Prostate gland (tissue), 2 donors: ENCODE results near the gene BLNK.

Source experiments
- CTCF ChIP-seq, 4 experiments: fragments of 200-600 bp in 2 of 4; fragments of 450-650 bp in 2 of 4; sonication (generic) in 2 of 4; IDR thresholded peaks; 1 replicate in 3 of 4; 2 replicates in 1 of 4; pipeline ENCODE4 v1.5.1; 2016 to 2019; ENCODE audit warnings: antibody characterized with exemption in 4 of 4, mild to moderate bottlenecking in 2 of 4, moderate library complexity in 2 of 4
- POLR2A ChIP-seq: fragments of 450-650 bp; IDR thresholded peaks from one replicate; pipeline ENCODE4 v1.6.1; 2016; ENCODE audit warnings: antibody characterized with exemption, mild to moderate bottlenecking
- POLR2AphosphoS5 ChIP-seq: sonication (generic); formaldehyde crosslinking; IDR thresholded peaks from one replicate; pipeline ENCODE4 v1.6.1; 2017; ENCODE audit warnings: antibody characterized with exemption

GRCh38 chr10:96152437-96152836 is 118.9 kb downstream of the BLNK start:
- TF ChIP-seq POLR2A (no peak), CTCF (IDR thresholded peaks at IDR 0.05) (no peak), POLR2AphosphoS5 (no peak)
